Measurements from ENCODE around the gene UCHL1. TPM values are rescaled to one million over a fixed set of nuclear protein-coding genes. Genes with fewer than 3 reads are reported as not detected.

The UCHL1 gene
- total RNA-seq, 2 donors from 2014 or later = 26.5 to 103 TPM

DNA sequence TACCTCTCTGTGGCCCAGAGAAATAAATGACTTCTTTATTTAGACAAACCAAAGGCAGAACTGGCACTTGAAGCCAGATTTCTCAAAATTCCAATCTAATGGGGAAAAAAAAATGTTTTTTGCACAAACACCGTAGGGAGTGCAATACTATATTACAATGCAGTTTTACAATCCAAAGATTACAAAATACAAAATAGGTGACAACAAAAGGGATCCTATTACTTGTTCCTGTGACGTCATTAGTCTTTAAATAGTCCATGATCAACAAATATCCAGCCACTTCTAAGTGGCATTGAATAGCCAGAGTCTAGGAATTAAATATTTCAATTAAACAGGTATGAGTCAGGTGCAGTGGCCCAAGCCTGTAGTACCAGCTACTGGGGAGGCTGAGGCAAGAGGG is 39.4 kb upstream of the UCHL1 start:
- Histone ChIP-seq H3K27ac (no peak overlapping the region), H3K36me3 (replicated peaks in 1 of 2; ENCODE audit: insufficient read depth in 1 of 2, low read depth in 2 of 2) (no peaks in the 10 kb centered on the region), H3K4me3 (no peak overlapping the region), H3K9me3 (no peaks in the 10 kb centered on the region), H3K4me1 (peaks cover 33% of the 10 kb centered on the region), H3K27me3 (no peaks in the 10 kb centered on the region)
- TF ChIP-seq CTCF (IDR thresholded peaks at IDR 0.05) (no peak), POLR2A (IDR thresholded peaks at IDR 0.05) (no peak)
- 72 to 91% methylated on average over 2 of the region's 2 CpGs for WGBS, 2 donors
- intact Hi-C loops (cut with DNase I) = no loop called here
- ATAC-seq = no peak
- no peak for DNase-seq

GRCh38 chr4:41218703-41219102 is 38.0 kb upstream of the UCHL1 start:
- no peak for TF ChIP-seq POLR2A (IDR thresholded peaks at IDR 0.05)
- no peak for TF ChIP-seq CTCF (IDR thresholded peaks at IDR 0.05)
- Histone ChIP-seq H3K36me3 (replicated peaks in 1 of 2; ENCODE audit: insufficient read depth in 1 of 2, low read depth in 2 of 2) (no peaks in the 10 kb centered on the region), H3K27me3 (no peaks in the 10 kb centered on the region), H3K4me1 (peaks cover 20% of the 10 kb centered on the region), H3K27ac (no peak overlapping the region), H3K4me3 (no peak overlapping the region), H3K9me3 (no peaks in the 10 kb centered on the region)
- no peak for DNase-seq
- 88 to 93% methylated on average over 3 of the region's 3 CpGs for WGBS, 2 donors
- ATAC-seq = no peak
- intact Hi-C loops (cut with DNase I) = no loop called here

DNA sequence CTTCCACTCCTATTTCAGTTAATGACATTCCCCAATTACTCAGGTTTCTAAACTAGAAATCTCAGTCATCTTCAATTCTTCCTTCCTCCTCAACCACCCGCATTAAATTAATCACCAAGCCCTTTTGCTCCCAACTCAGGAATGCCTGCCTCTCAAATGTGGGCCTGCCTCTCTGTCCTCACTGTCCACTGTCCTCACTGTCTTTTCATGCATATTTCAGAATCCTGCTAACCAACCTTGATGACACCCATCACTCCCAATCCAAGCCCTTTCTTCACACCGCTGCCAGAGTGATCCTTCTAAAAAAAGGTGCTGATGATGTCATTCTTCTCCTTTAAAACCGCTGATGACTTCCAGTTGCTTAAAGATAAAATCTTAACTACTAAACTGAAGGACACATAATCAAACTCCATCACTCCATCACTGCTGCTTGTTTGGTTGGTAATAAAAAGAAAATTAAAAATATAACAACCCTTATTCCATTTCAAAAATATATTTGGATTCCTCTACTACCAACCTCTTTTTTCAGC is 37.2 kb upstream of the UCHL1 start:
- intact Hi-C loops (cut with DNase I) = no loop called here
- WGBS, 2 donors = 79 to 82% methylated on average over 3 of the region's 3 CpGs

DNA sequence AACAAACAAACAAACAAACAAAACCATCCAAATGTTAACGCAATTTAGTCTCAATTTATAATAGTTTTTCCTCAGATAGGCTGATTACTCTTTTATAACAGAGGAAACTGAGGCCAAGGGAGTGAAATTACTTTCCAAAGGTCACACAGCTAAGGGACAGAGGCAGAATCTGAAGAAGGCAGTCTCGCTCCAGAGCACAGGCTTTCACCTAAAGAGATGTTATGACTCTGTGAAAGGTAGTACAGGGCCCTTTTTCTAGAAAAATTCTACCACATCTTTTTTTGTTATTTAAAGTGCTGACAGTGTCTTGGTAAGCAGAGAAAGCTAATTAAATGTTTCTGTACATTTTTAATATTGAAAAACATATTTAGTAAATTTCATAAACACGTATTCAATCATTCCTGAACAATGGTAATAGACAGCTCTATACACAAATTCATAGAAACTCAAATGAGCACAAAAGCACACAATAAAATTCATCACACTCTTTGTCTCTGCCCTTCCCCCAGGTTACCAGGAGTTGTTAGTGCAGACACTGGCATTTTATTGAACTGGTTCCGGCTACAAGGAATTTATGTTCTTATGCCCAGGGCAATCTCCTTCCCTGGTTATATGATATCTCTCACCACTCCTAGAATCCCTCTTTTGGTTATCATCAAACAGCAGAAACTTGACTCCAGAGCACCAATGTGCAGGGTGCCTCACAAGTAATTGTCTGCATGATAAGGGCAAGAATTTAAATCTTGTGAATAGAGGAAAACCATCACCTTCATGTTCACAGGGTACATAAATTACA is 34.7 kb upstream of the UCHL1 start:
- ATAC-seq (no peak), DNase-seq (no peak)
- intact Hi-C loops (cut with DNase I) = no loop called here
- no peaks in the 10 kb centered on the region for H3K9me3 ChIP-seq
- no peak for TF ChIP-seq POLR2A (IDR thresholded peaks at IDR 0.05)
- TF ChIP-seq CTCF (IDR thresholded peaks at IDR 0.05) = no peak
- H3K4me1 ChIP-seq = peaks cover 2% of the 10 kb centered on the region
- H3K27ac ChIP-seq = no peak overlapping the region
- H3K27me3 ChIP-seq = no peaks in the 10 kb centered on the region
- H3K4me3 ChIP-seq = no peak overlapping the region
- 86 to 89% methylated on average over 4 of the region's 4 CpGs for WGBS, 2 donors
- H3K36me3 ChIP-seq (replicated peaks in 1 of 2; ENCODE audit: insufficient read depth in 1 of 2, low read depth in 2 of 2) = no peaks in the 10 kb centered on the region

More for the DNA sequence above, 37.2 kb upstream of the UCHL1 start:
- DNase-seq (no peak), ATAC-seq (no peak)
- Histone ChIP-seq H3K36me3 (replicated peaks in 1 of 2; ENCODE audit: insufficient read depth in 1 of 2, low read depth in 2 of 2) (no peaks in the 10 kb centered on the region), H3K27me3 (no peaks in the 10 kb centered on the region), H3K9me3 (no peaks in the 10 kb centered on the region), H3K4me1 (peaks cover 20% of the 10 kb centered on the region), H3K4me3 (no peak overlapping the region), H3K27ac (no peak overlapping the region)
- TF ChIP-seq POLR2A (IDR thresholded peaks at IDR 0.05) = no peak
- no peak for TF ChIP-seq CTCF (IDR thresholded peaks at IDR 0.05)

DNA sequence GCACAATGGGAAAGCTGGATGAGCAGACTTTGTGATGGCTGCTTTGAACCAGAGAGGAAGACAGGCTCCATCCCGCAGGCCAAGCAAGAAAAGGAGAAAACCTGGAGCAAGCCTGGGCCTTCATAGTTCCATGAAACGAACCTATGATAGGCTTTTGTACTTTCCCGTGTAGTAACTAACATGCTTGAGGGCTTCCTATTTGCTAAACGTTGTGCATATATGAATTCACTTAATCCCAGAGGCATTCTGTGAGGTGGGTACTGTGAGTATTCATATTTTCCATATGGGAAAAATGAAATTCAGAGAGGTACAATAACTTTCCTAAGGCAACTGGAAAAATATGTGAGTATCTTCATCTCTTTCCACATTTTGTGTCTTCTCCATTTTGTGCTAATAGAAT is 28.8 kb upstream of the UCHL1 start:
- ATAC-seq (no peak), DNase-seq (no peak)
- 65 to 73% methylated on average over 4 of the region's 4 CpGs for WGBS, 2 donors
- Histone ChIP-seq H3K27me3 (no peaks in the 10 kb centered on the region), H3K4me1 (no peaks in the 10 kb centered on the region), H3K4me3 (no peak overlapping the region), H3K27ac (no peak overlapping the region), H3K36me3 (replicated peaks in 1 of 2; ENCODE audit: insufficient read depth in 1 of 2, low read depth in 2 of 2) (no peaks in the 10 kb centered on the region), H3K9me3 (no peaks in the 10 kb centered on the region)
- intact Hi-C loops (cut with DNase I) = no loop called here
- TF ChIP-seq POLR2A (IDR thresholded peaks at IDR 0.05) = no peak
